ENCODE results near the gene MACF1.

- TF ChIP-seq CTCF (IDR thresholded peaks at IDR 0.05; ENCODE audit: low read depth, low read length), result no peak
- no peak for TF ChIP-seq POLR2A (IDR thresholded peaks at IDR 0.05; ENCODE audit: extremely low read depth, insufficient read length)
- TF ChIP-seq MYC (IDR thresholded peaks at IDR 0.05; ENCODE audit: low read depth, low read length), result no peak
Observed at GRCh38 chr1:39168301-39169080, 36.0 kb upstream of the MACF1 start.

Data from NB4 (cell line).